Lung (tissue), 12 donors: ENCODE results near the gene COL4A3. TPM values are rescaled to one million over a fixed set of nuclear protein-coding genes. Genes with fewer than 3 reads are reported as not detected.

Experiments used
- ATAC-seq: fragments of 200-7000 bp; cut with Tn5 transposase; one replicate; pipeline ENCODE4 v1.9.1; 2020; ENCODE audit warnings: moderate number of reproducible peaks; ENCODE audit not compliant: insufficient read depth, low FRiP score
- DNase-seq, 3 donors: peaks; one replicate each; pipeline ENCODE4 v3.0.0-alpha.2; 2013 to 2017
- H3K27ac ChIP-seq, 2 donors: one replicate each; pipeline ENCODE4 v1.5.1; 2013; ENCODE audit warnings: mild to moderate bottlenecking in 2 of 2, moderate library complexity in 2 of 2, control low read depth in 1 of 2, inconsistent platforms in 1 of 2, low read depth in 1 of 2, low read length in 1 of 2
- H3K27me3 ChIP-seq, 3 donors: one replicate each; pipeline ENCODE4 v1.5.1; 2013; ENCODE audit warnings: low read length in 2 of 3; ENCODE audit not compliant: control insufficient read depth in 3 of 3, insufficient read depth in 3 of 3
- H3K36me3 ChIP-seq, 4 donors: one replicate each; pipeline ENCODE4 v1.5.1; 2013; ENCODE audit warnings: low read length in 4 of 4, mild to moderate bottlenecking in 1 of 4, moderate library complexity in 1 of 4; ENCODE audit not compliant: control insufficient read depth in 4 of 4, insufficient read depth in 4 of 4
- H3K4me1 ChIP-seq, 5 donors: one replicate each; pipeline ENCODE4 v1.5.1; 2013; ENCODE audit warnings: low read length in 5 of 5, mild to moderate bottlenecking in 2 of 5, moderate library complexity in 1 of 5; ENCODE audit not compliant: control insufficient read depth in 5 of 5, insufficient read depth in 5 of 5
- H3K4me3 ChIP-seq: one replicate; pipeline ENCODE4 v1.5.1; 2013; ENCODE audit warnings: mild to moderate bottlenecking, control low read depth, moderate library complexity
- H3K9ac ChIP-seq, 2 donors: one replicate each; pipeline ENCODE4 v1.5.1; 2013; ENCODE audit warnings: low read length in 2 of 2, control low read depth in 1 of 2; ENCODE audit not compliant: insufficient read depth in 1 of 2
- H3K9me3 ChIP-seq, 4 donors: one replicate each; pipeline ENCODE4 v1.5.1; 2013; ENCODE audit warnings: low read length in 3 of 4, mild to moderate bottlenecking in 1 of 4, moderate library complexity in 1 of 4; ENCODE audit not compliant: control insufficient read depth in 4 of 4, insufficient read depth in 3 of 4
- WGBS, 2 donors: extraction: QIAGEN DNeasy Blood & Tissue Kit; methylation state at CpG; one replicate each; pipeline ENCODE4 v1.1.7; 2013; 5-methylcytosine and 5-hydroxymethylcytosine counted together
- polyA plus RNA-seq, 2 donors: library from polyadenylated mRNA; stranded (reverse); fragments of 200-250 nt; gene quantifications; one replicate each; pipeline ENCODE4 v1.2.1, GENCODE V29; 2013
- total RNA-seq, 2 donors: library from RNA; depleted of rRNA in 1 of 2; stranded (reverse); fragments of >200 nt in 1 of 2; gene quantifications; one replicate each; pipeline ENCODE4 v1.2.1, GENCODE V29; 2014 to 2021
- TF ChIP-seq, protein P1 (sequence below): IDR thresholded peaks from 2 replicates; pipeline ENCODE4 v1.5.1; 2012; ENCODE audit warnings: mild to moderate bottlenecking; ENCODE audit errors: control extremely low read depth, extremely low read depth
- donor health status: control.
- donor health status: control.
- donor health status: Bipolar disorder and iron deficiency.
- donor health status: healthy.
- donor health status: DM: yes; HTN: yes; CAD: no.

Gene COL4A3
- total and polyA plus RNA-seq, 4 donors: 3.5 to 34.2 (median 20.2) TPM

- TF ChIP-seq, protein P1, sequence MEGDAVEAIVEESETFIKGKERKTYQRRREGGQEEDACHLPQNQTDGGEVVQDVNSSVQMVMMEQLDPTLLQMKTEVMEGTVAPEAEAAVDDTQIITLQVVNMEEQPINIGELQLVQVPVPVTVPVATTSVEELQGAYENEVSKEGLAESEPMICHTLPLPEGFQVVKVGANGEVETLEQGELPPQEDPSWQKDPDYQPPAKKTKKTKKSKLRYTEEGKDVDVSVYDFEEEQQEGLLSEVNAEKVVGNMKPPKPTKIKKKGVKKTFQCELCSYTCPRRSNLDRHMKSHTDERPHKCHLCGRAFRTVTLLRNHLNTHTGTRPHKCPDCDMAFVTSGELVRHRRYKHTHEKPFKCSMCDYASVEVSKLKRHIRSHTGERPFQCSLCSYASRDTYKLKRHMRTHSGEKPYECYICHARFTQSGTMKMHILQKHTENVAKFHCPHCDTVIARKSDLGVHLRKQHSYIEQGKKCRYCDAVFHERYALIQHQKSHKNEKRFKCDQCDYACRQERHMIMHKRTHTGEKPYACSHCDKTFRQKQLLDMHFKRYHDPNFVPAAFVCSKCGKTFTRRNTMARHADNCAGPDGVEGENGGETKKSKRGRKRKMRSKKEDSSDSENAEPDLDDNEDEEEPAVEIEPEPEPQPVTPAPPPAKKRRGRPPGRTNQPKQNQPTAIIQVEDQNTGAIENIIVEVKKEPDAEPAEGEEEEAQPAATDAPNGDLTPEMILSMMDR: no peak
- 97 to 98% methylated on average over 2 of the region's 2 CpGs for WGBS, 2 donors
- Histone ChIP-seq H3K4me3 (no peak overlapping the region), H3K27me3 (no peaks in the 10 kb centered on the region), H3K27ac (no peak overlapping the region), H3K36me3 (peaks cover 4 to 15% (median 9%) of the 10 kb centered on the region in 4 donors), H3K9me3 (peaks cover 0 to 2% (median 0%) of the 10 kb centered on the region in 4 donors), H3K4me1 (no peaks in the 10 kb centered on the region), H3K9ac (no peak overlapping the region)
- DNase-seq (no peak), ATAC-seq (no peak)
These were observed 183.9 kb downstream of the COL4A3 start for GRCh38 chr2:227348324-227348723.

GRCh38 chr2:227349989-227350612 lies 185.7 kb downstream of the COL4A3 start:
- H3K36me3 ChIP-seq: peaks cover 4 to 15% (median 10%) of the 10 kb centered on the region in 4 donors
- no peak overlapping the region for H3K9ac ChIP-seq
- H3K9me3 ChIP-seq: peaks cover 0 to 2% (median 0%) of the 10 kb centered on the region in 4 donors
- H3K27me3 ChIP-seq: no peaks in the 10 kb centered on the region
- DNase-seq (no peak), ATAC-seq (no peak)
- TF ChIP-seq, protein P1: no peak
- 91 to 94% methylated on average over 7 of the region's 7 CpGs for WGBS, 2 donors
- no peaks in the 10 kb centered on the region for H3K4me1 ChIP-seq
- no peak overlapping the region for H3K27ac ChIP-seq
- H3K4me3 ChIP-seq: no peak overlapping the region

- TF ChIP-seq, protein P1: no peak
- H3K9ac ChIP-seq: no peak overlapping the region
- H3K27ac ChIP-seq: no peak overlapping the region
- no peak overlapping the region for H3K4me3 ChIP-seq
- peaks cover 11 to 16% (median 15%) of the 10 kb centered on the region in 4 donors for H3K36me3 ChIP-seq
- ATAC-seq (no peak), DNase-seq (no peak)
- WGBS, 2 donors: 66 to 77% methylated on average over 4 of the region's 4 CpGs
- H3K4me1 ChIP-seq: no peaks in the 10 kb centered on the region
- H3K9me3 ChIP-seq: peaks cover 0 to 2% (median 0%) of the 10 kb centered on the region in 4 donors
- no peaks in the 10 kb centered on the region for H3K27me3 ChIP-seq
These were observed 187.2 kb downstream of the COL4A3 start for GRCh38 chr2:227351639-227352038.
